Keratinocyte (primary cell): ENCODE measurements around the gene MCOLN3.

Experiments used
- EZH2 ChIP-seq: IDR thresholded peaks from one replicate; pipeline ENCODE4 v1.6.1; 2012; ENCODE audit warnings: inconsistent platforms, mild to moderate bottlenecking, low read length, moderate library complexity
- TF ChIP-seq, protein P1 (sequence below), 3 experiments: IDR thresholded peaks in 1 of 3; conservative IDR thresholded peaks in 1 of 3; optimal IDR thresholded peaks in 1 of 3; 2 replicates in 2 of 3; 3 replicates in 1 of 3; pipeline versions ENCODE3 to v1.5.1; 2011; ENCODE audit warnings: low read length in 3 of 3, mild to moderate bottlenecking in 3 of 3, moderate library complexity in 2 of 3, control low read depth in 1 of 3, inconsistent platforms in 1 of 3; ENCODE audit not compliant: insufficient read depth in 2 of 3; ENCODE audit errors: extremely low read depth in 1 of 3

GRCh38 chr1:85078903-85079302 lies 30.6 kb upstream of the MCOLN3 start:
- no peak for TF ChIP-seq EZH2
- TF ChIP-seq, protein P1, sequence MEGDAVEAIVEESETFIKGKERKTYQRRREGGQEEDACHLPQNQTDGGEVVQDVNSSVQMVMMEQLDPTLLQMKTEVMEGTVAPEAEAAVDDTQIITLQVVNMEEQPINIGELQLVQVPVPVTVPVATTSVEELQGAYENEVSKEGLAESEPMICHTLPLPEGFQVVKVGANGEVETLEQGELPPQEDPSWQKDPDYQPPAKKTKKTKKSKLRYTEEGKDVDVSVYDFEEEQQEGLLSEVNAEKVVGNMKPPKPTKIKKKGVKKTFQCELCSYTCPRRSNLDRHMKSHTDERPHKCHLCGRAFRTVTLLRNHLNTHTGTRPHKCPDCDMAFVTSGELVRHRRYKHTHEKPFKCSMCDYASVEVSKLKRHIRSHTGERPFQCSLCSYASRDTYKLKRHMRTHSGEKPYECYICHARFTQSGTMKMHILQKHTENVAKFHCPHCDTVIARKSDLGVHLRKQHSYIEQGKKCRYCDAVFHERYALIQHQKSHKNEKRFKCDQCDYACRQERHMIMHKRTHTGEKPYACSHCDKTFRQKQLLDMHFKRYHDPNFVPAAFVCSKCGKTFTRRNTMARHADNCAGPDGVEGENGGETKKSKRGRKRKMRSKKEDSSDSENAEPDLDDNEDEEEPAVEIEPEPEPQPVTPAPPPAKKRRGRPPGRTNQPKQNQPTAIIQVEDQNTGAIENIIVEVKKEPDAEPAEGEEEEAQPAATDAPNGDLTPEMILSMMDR (optimal IDR thresholded peaks at IDR 0.05 in 1 of 3, IDR thresholded peaks at IDR 0.05 in 1 of 3, conservative IDR thresholded peaks at IDR 0.05 in 1 of 3; ENCODE audit: extremely low read depth in 1 of 3, insufficient read depth in 2 of 3, low read length in 3 of 3) = peak in 1 of 3 experiments; percentile 31
